Karpas-422 (cell line): ENCODE measurements around the gene RAP1GAP2. TPM values are rescaled to one million over a fixed set of nuclear protein-coding genes. Genes with fewer than 3 reads are reported as not detected.

ENCODE experiments used
- DNase-seq: peaks from one replicate; pipeline ENCODE4 v3.0.0-alpha.2; 2015
- H2AFZ ChIP-seq: fragments of 200-600 bp; sonication (generic); 2 replicates; pipeline ENCODE4 v1.6.1; 2014; ENCODE audit warnings: antibody characterized with exemption, low read length, mixed read lengths
- H3K27ac ChIP-seq: fragments of 200-600 bp; sonication (generic); 2 replicates; pipeline ENCODE4 v1.5.1; 2014; ENCODE audit warnings: mild to moderate bottlenecking, low read length, moderate library complexity
- H3K27me3 ChIP-seq: fragments of 200-600 bp; sonication (generic); 2 replicates; pipeline ENCODE4 v1.6.1; 2014; ENCODE audit warnings: low read length, mixed read lengths
- H3K36me3 ChIP-seq: fragments of 200-600 bp; sonication (generic); 2 replicates; pipeline ENCODE4 v1.6.1; 2014; ENCODE audit warnings: low read length, mixed read lengths; ENCODE audit not compliant: insufficient read depth
- H3K4me1 ChIP-seq: fragments of 200-600 bp; sonication (generic); 2 replicates; pipeline ENCODE4 v1.6.1; 2014; ENCODE audit warnings: mild to moderate bottlenecking, low read length, mixed read lengths
- H3K4me2 ChIP-seq: fragments of 200-600 bp; sonication (generic); 2 replicates; pipeline ENCODE4 v1.6.1; 2014; ENCODE audit warnings: low read length, low read depth, mild to moderate bottlenecking; ENCODE audit not compliant: poor library complexity, severe bottlenecking
- H3K4me3 ChIP-seq: fragments of 200-600 bp; sonication (generic); 2 replicates; pipeline ENCODE4 v1.5.1; 2014; ENCODE audit warnings: mild to moderate bottlenecking, antibody characterized with exemption, low read length, mixed read lengths
- H3K79me2 ChIP-seq: fragments of 200-600 bp; sonication (generic); 2 replicates; pipeline ENCODE4 v1.6.1; 2014; ENCODE audit warnings: mild to moderate bottlenecking, low read length, mixed read lengths
- H3K9ac ChIP-seq: fragments of 200-600 bp; sonication (generic); 2 replicates; pipeline ENCODE4 v1.6.0; 2014; ENCODE audit warnings: low read length
- H3K9me2 ChIP-seq: fragments of 200-600 bp; sonication (generic), shearing (Covaris generic); replicated peaks from 2 replicates; pipeline ENCODE4 v1.6.0; 2014; ENCODE audit warnings: mild to moderate bottlenecking, low read length, moderate library complexity; ENCODE audit not compliant: insufficient read depth
- H3K9me3 ChIP-seq: fragments of 300-700, 200-600 bp; sonication (generic); 2 replicates; pipeline ENCODE4 v1.6.1; 2014; ENCODE audit warnings: low read length, mixed read lengths
- H4K20me1 ChIP-seq: fragments of 200-600 bp; sonication (generic); 2 replicates; pipeline ENCODE4 v1.6.1; 2014; ENCODE audit warnings: mild to moderate bottlenecking, antibody characterized with exemption, low read length, low read depth; ENCODE audit not compliant: insufficient read depth
- total RNA-seq: library from RNA; depleted of rRNA; stranded (reverse); fragments of >200 nt; shearing (Covaris generic); gene quantifications from 2 replicates; pipeline ENCODE4 v1.2.3, GENCODE V29; 2014; ENCODE audit warnings: low replicate concordance

Gene RAP1GAP2
- total RNA-seq, 1 experiment from 2014 or later, result 6.0 TPM

- Histone ChIP-seq H3K9ac (no peak overlapping the region), H3K36me3 (no peaks in the 10 kb centered on the region), H3K4me3 (no peak overlapping the region), H3K9me3 (no peaks in the 10 kb centered on the region), H3K4me2 (no peak overlapping the region), H4K20me1 (no peaks in the 10 kb centered on the region), H2AFZ (no peak overlapping the region), H3K4me1 (peaks cover 3% of the 10 kb centered on the region; the same call in 1 of the 2 replicates), H3K79me2 (no peaks in the 10 kb centered on the region), H3K9me2 (no peaks in the 10 kb centered on the region), H3K27ac (no peak overlapping the region), H3K27me3 (no peaks in the 10 kb centered on the region)
- DNase-seq, result no peak
Observed at GRCh38 chr17:2892305-2892971, 96.2 kb downstream of the RAP1GAP2 start.

DNA sequence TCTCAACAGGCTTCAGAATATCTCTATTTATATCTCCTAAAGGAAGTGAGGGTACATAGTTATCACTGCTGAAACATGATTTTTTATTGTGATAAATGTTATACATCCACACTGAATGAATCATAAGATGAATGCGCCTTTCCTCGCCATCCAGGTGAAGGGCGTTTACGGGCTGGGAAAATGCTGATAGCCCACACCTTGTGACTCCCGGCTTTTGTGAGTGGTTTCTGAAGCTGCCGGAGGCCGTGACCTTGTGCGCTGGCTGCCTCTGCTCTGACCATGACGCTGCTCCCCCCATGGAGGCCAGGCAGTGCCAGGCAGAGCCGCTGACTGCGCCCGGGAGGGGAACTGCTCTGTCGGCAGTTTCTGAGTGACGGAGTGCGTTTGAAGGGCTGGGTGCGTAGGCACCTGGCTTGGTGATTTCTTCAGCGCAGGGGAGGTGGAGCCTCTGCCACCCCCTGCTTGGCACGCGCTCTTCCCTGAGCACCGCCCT lies 97.2 kb downstream of the RAP1GAP2 start:
- H3K36me3 ChIP-seq, result no peaks in the 10 kb centered on the region
- no peak overlapping the region for H2AFZ ChIP-seq
- H4K20me1 ChIP-seq, result no peaks in the 10 kb centered on the region
- H3K4me1 ChIP-seq, result no peaks in the 10 kb centered on the region; the same call in 1 of the 2 replicates
- no peaks in the 10 kb centered on the region for H3K79me2 ChIP-seq
- H3K9me2 ChIP-seq, result no peaks in the 10 kb centered on the region
- no peak overlapping the region for H3K27ac ChIP-seq
- H3K4me3 ChIP-seq, result no peak overlapping the region
- H3K4me2 ChIP-seq, result no peak overlapping the region
- DNase-seq, result no peak
- H3K27me3 ChIP-seq, result no peaks in the 10 kb centered on the region
- H3K9ac ChIP-seq, result no peak overlapping the region
- H3K9me3 ChIP-seq, result no peaks in the 10 kb centered on the region

GRCh38 chr17:2894782-2895181 lies 98.5 kb downstream of the RAP1GAP2 start:
- no peak overlapping the region for H3K9ac ChIP-seq
- H3K9me2 ChIP-seq, result no peaks in the 10 kb centered on the region
- H3K4me2 ChIP-seq, result no peak overlapping the region
- H3K4me1 ChIP-seq, result no peaks in the 10 kb centered on the region
- H3K36me3 ChIP-seq, result no peaks in the 10 kb centered on the region
- no peaks in the 10 kb centered on the region for H4K20me1 ChIP-seq
- no peaks in the 10 kb centered on the region for H3K27me3 ChIP-seq
- no peak for DNase-seq
- no peak overlapping the region for H2AFZ ChIP-seq
- H3K27ac ChIP-seq, result no peak overlapping the region
- H3K79me2 ChIP-seq, result no peaks in the 10 kb centered on the region
- H3K9me3 ChIP-seq, result no peaks in the 10 kb centered on the region
- no peak overlapping the region for H3K4me3 ChIP-seq

DNA sequence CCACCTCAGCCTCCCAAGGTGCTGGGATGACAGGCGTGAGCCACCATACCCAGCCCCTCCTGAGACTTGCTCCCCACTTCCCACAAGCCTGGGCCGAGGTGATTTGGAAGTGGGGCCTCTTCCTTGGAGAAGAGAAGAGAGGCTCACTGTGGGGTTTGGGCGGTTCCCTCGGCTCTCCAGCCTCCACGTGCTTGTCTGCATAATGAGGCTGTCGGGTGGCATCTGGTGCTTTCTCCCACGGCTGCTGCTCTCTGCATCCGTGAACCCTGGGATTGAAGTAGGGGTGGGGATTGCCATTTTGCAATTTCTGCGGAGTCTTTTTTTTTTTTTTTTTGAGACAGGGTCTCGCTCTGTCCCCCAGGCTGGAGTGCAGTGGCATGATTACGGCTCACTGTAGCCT lies 101.4 kb downstream of the RAP1GAP2 start:
- H3K4me3 ChIP-seq, result no peak overlapping the region
- no peaks in the 10 kb centered on the region for H3K9me2 ChIP-seq
- no peaks in the 10 kb centered on the region for H4K20me1 ChIP-seq
- DNase-seq, result no peak
- no peak overlapping the region for H3K27ac ChIP-seq
- H3K36me3 ChIP-seq, result no peaks in the 10 kb centered on the region
- no peak overlapping the region for H3K4me2 ChIP-seq
- H3K9me3 ChIP-seq, result no peaks in the 10 kb centered on the region
- no peak overlapping the region for H3K9ac ChIP-seq
- H3K79me2 ChIP-seq, result no peaks in the 10 kb centered on the region
- no peak overlapping the region for H2AFZ ChIP-seq
- no peaks in the 10 kb centered on the region for H3K4me1 ChIP-seq
- no peaks in the 10 kb centered on the region for H3K27me3 ChIP-seq

- Histone ChIP-seq H3K36me3 (no peaks in the 10 kb centered on the region), H3K4me3 (no peak overlapping the region), H3K9me2 (no peaks in the 10 kb centered on the region), H3K27me3 (no peaks in the 10 kb centered on the region), H3K4me1 (no peaks in the 10 kb centered on the region), H3K79me2 (no peaks in the 10 kb centered on the region), H3K4me2 (no peak overlapping the region), H3K9ac (no peak overlapping the region), H3K9me3 (no peaks in the 10 kb centered on the region), H3K27ac (no peak overlapping the region), H2AFZ (no peak overlapping the region), H4K20me1 (no peaks in the 10 kb centered on the region)
- no peak for DNase-seq
Observed at GRCh38 chr17:2898255-2898926, 102.2 kb downstream of the RAP1GAP2 start.

DNA sequence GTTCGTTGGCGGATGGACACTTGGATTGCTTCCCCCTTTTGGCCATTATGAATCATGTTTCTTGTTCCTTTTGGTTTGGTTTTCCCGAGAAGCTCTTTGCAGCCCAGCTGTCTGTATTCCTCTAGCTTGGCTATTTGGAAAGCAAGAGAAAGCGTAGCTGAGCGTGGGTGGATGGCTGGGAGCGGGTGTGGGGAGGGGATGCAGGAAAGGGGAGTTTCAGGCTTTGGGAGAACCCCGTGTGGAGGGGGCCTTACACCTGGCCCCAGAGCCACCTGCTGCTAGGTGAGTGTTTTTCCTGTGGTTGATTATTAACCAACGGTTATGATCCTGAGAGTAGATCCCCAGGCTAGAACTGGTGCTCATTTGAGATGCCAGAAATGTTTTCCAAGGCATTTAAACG lies 103.7 kb downstream of the RAP1GAP2 start:
- Histone ChIP-seq H3K27me3 (no peaks in the 10 kb centered on the region), H2AFZ (no peak overlapping the region), H3K4me2 (no peak overlapping the region), H3K4me1 (no peaks in the 10 kb centered on the region), H3K9me2 (no peaks in the 10 kb centered on the region), H4K20me1 (no peaks in the 10 kb centered on the region), H3K79me2 (no peaks in the 10 kb centered on the region), H3K9ac (no peak overlapping the region), H3K4me3 (no peak overlapping the region), H3K9me3 (no peaks in the 10 kb centered on the region), H3K36me3 (no peaks in the 10 kb centered on the region), H3K27ac (no peak overlapping the region)
- DNase-seq, result no peak

DNA sequence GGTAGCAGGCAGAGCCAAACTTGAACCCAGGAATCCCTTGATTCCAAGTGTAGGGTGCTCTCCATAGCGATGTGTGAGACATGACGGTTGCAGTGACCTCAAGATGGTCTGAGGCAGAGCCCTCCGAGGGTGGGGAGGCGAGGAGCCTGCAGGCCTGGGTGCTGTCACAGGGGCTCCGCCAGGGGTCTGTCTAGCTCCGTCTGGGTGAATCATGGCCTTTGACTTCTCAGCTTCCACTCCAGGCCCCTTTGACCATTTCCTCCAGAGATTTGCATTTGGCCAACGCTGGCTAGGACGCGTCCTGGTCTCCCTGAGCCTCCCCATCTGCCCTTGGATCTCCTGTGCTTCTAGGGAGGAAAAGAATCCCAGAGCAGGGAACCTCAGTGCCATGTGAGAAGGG lies 104.6 kb downstream of the RAP1GAP2 start:
- Histone ChIP-seq H3K9me2 (no peaks in the 10 kb centered on the region), H3K4me1 (no peaks in the 10 kb centered on the region), H3K27ac (no peak overlapping the region), H3K36me3 (no peaks in the 10 kb centered on the region), H3K27me3 (no peaks in the 10 kb centered on the region), H3K9me3 (no peaks in the 10 kb centered on the region), H3K79me2 (no peaks in the 10 kb centered on the region), H2AFZ (no peak overlapping the region), H4K20me1 (no peaks in the 10 kb centered on the region), H3K4me2 (no peak overlapping the region), H3K9ac (no peak overlapping the region), H3K4me3 (no peak overlapping the region)
- peak; percentile 31 for DNase-seq

- Histone ChIP-seq H3K79me2 (no peaks in the 10 kb centered on the region), H3K9me2 (no peaks in the 10 kb centered on the region), H3K9me3 (no peaks in the 10 kb centered on the region), H2AFZ (no peak overlapping the region), H3K4me1 (no peaks in the 10 kb centered on the region), H3K27ac (no peak overlapping the region), H3K4me2 (no peak overlapping the region), H3K27me3 (no peaks in the 10 kb centered on the region), H3K36me3 (no peaks in the 10 kb centered on the region), H3K9ac (no peak overlapping the region), H4K20me1 (no peaks in the 10 kb centered on the region), H3K4me3 (no peak overlapping the region)
- no peak for DNase-seq
Observed at GRCh38 chr17:2901582-2901981, 105.3 kb downstream of the RAP1GAP2 start.
